Stimulated activated CD8-positive, alpha-beta memory T cell treated with anti-CD3 and anti-CD28 coated beads, Interleukin-4, amount 100 ng/mL, for 4 hours (primary cell): ENCODE data around the gene MRPL53.
"Not testable (repeated sequence)": the region's sequence is repeated elsewhere in the genome, so short reads cannot be mapped to it uniquely, and the experiment has no call there.

ENCODE experiments used
- DNase-seq, 2 donors: peaks; one replicate each; pipeline ENCODE4 v3.0.0-alpha.2; 2020; ENCODE audit warnings: low read depth in 2 of 2, low spot score in 1 of 2

The MRPL53 gene

GRCh38 chr2:74454654-74455511 lies 17.6 kb downstream of the MRPL53 start, which contains the start of gene INO80B:
TSS of gene INO80B (plus strand) at chr2:74455087. CDS start at chr2:74455117, 30 bp downstream.
- peak; percentile 94 to 96 for DNase-seq

DNA sequence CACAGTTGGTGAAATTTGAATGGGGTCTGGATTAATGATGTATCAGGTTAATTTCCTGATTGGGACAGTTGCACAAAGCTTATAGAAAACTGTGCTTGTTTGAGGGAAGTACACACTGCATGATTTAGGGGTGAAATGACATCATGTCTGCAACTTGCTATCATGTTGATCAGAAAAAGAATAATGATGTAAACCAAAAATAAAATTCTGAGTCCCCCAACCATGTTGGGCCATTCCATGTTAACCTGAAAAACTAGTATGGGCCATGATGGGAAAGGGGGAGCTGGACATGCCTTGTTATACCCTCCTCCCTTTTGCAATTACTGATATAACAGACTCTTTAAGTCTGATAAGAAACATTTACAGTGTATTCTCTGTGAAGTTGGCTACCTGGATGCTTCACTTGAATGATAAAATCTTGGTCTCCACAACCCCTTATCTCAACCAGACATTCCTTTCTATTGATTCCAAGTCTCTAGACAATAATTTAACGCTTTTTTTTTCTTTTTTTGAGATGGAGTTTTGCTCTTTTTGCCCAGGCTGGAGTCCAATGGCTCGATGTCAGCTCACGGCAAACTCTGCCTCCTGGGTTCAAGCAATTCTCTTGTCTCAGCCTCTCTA lies 21.8 kb downstream of the MRPL53 start:
- no peak for DNase-seq

- DNase-seq: no peak
These were observed 23.7 kb downstream of the MRPL53 start for GRCh38 chr2:74448771-74449170.

DNA sequence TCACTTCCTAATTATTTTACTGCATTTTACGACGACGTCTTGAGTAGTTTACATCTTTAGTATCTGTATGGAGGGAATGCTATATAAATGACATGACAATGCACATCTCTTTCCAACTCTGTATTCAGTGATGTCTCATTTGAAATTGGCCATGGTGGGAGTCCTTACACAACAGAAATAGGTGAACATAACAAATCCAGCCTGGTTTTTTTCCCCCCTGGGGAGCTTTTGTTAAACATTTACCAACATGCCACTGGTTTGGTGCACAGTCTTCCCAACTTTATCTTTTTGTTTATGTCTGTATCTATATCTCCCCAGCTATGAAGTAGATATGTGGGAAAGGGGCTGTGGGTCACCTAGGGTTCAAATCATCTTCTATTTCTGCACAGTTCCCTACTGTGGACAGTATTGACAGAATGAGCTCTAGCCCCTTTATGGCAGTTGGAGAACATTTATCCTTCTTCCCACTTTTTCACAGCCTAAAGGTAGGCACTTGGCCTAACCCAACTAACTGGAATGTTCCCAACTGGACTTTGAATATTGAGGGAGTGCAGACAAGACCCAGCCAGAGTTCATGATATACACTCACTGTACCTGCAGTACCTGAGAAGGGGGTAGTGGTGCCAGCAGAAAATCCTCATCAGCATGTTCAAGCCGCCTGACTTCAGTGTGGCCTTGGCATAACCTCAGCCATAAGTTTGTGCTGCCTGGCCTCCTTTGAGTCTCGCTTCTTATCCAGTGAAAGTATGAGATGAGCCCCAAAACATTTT lies 25.1 kb downstream of the MRPL53 start:
- DNase-seq: no peak

DNA sequence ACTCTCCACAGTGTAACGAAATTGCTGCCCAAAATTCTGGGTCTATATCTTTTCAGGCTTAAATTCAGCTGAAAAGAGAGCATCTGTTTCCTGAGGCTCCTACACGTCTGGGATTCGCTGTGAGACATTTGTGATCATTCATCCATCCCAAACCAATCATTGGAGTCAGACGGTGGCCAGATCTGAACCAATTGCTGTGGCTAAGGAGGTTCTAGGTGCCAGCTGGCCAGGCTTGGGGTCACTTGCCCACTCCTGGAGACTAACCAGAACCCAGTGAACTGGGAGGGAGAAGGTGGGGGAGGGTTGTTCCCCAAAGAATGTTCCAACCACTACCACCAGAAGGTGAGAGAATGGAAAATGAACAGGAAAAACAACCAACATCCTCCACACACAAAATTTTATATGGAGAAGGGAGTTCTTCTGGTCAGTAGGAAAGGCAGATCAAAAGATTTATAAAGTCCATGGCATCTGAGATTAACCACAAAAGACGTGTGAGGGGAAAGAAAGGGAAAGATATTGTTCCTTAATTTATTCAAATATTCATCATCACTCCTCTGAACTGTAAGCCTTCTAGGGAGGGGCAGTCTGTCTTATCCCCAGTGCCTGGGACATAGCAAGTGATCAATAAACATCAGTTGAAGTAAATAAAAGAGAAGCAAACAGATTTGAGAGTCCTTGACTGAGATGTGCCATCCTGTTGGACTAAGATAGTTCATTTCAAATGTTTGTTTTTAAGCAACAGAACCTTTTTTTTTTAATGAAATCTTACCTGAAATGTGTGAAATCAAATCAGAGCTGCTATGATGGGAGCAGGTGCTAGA lies 27.8 kb downstream of the MRPL53 start:
- no peak for DNase-seq

GRCh38 chr2:74442483-74443297 lies 29.8 kb downstream of the MRPL53 start:
- not testable (repeated sequence) for DNase-seq

DNA sequence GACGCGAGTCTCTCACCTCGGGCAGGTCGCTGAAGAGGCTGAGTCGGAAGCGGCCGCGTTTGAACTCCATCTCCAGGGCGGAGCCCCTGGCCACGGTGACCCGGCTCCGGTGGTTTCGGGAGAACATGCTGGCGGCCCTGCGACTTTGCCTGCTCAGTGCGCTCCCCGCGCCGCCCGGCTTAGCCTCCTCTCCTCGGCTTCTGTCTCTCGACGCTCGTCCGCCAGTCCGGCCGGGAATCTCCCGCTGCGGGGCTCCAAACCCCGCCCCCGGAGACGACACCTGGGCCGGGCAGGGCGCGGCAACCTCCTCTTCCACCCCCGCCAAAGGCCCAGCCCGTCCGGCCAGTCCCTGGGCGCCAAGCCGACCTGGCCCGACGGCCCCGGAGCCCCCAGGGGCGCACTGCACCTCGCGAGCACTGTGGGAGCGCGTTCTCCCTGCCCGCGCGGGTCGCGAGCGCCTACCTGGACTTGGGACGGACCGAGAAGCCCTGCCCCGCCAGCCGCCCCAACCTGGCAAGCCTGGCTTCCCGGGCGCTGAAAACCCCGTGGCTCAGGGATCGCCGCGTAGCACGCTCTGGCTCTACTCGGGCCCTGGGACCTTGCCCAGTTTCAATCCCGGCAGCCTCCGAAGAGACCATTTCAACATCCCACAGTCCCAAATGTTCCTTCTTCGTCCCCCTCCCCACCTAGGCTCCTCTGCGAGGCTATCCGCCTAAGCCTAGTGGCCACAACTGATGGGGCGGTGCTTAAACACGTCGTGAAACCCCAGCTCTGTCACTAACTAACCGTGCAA lies 30.6 kb downstream of the MRPL53 start, which contains the start of gene RTKN:
RTKN (minus strand) TSS at position 248 of the 793 bp plus-strand sequence; CDS start at position 127, 121 bp downstream.
- no peak for DNase-seq

GRCh38 chr2:74441170-74441689 lies 31.2 kb downstream of the MRPL53 start:
- DNase-seq: no peak

DNA sequence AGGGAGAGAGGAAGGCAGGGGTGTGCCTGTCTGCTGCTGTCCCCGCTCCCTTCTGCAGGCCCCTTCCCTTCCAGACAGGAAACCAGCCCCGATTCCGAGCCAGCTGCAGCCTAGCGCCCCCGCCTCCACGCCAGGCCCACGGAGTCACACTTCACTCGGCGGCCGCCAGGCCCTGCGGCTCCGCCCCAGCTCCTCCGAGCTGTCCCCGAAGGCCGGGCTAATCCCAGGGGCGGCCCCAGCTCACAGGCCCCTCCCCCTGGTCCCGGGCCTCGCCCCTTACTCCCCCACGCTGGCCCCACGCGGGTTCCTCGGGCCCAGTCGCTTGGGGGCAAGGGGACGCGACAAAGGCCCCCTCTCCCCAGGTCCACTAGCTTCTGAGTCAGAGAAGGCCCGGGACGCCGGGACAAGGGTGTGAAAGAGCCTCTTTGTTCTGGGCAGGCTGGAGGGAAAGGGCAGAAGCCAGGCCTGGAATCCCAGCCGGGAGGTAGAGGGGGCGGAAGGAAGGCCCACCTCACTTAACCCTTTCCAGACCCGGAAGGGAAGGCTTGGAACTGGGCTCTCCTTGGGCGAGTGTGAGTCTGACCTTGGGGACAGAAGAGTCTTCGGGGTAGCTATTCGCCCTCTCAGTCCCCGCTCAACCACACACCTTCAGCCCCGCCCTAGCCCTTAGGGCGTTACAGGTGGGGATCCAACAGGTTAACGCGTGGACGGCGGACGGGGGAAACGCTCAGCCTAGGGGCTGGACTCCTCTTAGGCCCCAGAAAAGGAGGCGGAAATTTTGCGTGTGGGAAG lies 31.9 kb downstream of the MRPL53 start:
- DNase-seq: no peak

GRCh38 chr2:74439803-74440377 lies 32.6 kb downstream of the MRPL53 start:
- DNase-seq: no peak

- DNase-seq: no peak
These were observed 33.1 kb downstream of the MRPL53 start for GRCh38 chr2:74439373-74439772.

- DNase-seq: no peak
These were observed 34.2 kb downstream of the MRPL53 start for GRCh38 chr2:74438248-74438647.

DNA sequence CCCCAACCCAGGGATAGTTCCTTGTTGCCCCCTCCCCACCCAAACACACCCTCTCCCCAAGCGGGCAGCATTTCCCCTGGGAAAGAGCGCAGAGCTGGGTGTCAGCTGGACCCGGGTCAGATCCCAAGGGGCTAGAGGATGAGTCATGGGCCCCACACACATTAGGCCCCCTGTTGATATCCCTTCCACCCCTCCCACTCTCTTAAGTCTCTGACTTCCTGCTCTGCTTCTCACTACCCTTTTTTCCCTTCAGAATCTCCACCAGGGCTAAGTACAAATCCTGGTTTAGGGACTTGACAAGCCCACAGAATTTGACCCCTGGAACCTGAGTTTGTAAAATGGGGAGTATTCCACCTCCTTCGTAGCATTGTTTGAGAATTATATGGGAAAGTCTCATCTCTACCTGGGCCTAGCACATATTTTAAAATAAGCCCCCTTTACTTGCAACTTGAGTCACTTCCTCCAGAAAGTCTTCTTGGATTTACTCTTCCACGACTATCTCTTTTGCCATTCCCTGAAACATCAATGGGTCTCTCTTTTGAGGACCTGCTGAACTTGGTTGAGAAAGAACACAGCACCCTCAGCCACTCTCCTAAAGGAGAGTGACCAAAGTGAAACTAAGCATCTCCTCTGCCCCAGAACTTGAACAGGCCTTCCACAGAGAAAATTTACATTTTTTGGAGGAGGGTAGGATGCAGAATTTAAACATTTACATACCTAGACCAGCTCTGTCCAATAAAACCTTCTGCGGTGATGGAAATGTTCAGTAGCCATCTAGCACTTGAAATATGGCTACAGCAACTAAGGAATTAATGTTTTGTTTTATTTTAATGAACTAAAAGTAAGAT lies 35.4 kb downstream of the MRPL53 start:
- no peak for DNase-seq

DNA sequence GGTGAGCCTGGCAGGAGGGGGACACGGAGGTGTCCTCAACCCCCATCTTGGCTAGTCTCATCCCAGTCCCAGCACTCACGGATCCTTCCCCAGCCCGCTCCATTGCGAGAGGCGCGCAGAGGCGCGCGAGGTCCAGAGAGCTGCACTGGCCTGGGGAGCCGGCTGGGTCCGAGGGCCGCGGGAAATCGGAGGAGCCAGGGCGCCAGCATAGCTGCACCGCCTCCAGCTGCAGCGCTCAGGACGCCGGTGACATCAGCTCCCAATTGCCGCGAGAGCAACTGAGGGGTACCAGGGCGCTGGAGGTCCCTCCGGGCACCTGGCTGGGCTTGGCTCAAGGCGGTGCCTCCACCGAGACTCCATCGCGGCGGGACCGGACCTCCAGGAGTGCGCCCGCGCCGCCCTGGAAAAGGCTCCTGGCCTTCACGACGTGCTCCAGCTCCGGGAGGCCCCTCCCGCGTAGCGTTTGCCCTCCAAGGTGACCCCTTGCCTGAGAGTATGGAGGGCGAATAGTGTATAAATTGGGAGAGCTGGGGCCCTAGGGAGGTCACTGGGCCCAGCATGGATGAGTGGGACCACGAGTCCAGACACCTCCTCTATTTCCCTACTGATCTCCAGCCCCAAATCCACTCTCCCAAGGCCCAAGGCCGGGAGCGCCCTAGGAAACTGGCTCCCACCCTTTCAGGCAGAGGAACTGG lies 36.2 kb downstream of the MRPL53 start:
- DNase-seq: no peak

DNA sequence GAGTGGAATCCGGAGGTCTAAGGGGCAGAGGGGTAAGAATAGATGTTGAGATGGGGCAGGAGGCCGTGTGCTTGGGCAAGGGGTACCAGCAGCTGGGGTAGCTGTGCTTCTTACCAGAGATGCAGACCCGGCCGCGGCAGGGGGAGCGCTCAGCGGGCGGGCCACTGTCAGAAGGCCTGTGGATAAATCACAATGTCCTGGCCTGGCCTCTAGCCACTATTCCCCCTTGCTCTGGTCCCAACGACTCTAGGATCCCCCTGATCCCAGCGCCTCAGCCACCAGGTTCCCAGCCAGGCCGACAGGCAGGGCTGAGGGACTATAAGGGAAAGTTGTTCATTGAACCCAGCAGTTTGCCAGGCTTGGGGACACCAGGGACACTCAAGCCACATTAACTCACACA lies 42.0 kb downstream of the MRPL53 start:
- no peak for DNase-seq
